Endothelial cell of umbilical vein (primary cell): Measurements from ENCODE around the gene ASTN1. TPM values are rescaled to one million over a fixed set of nuclear protein-coding genes. Genes with fewer than 3 reads are reported as not detected.
A peak's percentile ranks its signal among the peaks of the same experiment; 100 is the strongest.

ENCODE experiments used
- BruUV-seq: library from RNA; stranded (reverse); fragments of 400-500 nt; replicated peaks from 2 replicates; lab custom pipeline; 2021; lab: Mats Ljungman, UMichigan
- CTCF ChIA-PET: fragments of 300-600, 350-600 bp; sonication (Branson Sonifier 250); formaldehyde crosslinking; loops from one replicate; lab custom pipeline; 2021; ENCODE audit warnings: antibody characterized with exemption, inconsistent platforms; lab: Charles Lee
- POLR2A ChIA-PET: fragments of 300-600, 350-600 bp; sonication (Branson Sonifier 250); formaldehyde crosslinking; loops from one replicate; lab custom pipeline; 2021; ENCODE audit warnings: antibody characterized with exemption, inconsistent platforms; lab: Charles Lee
- DNase-seq: peaks from one replicate; pipeline ENCODE4 v3.0.0-alpha.2; 2011; ENCODE audit warnings: low read depth, low spot score
- FAIRE-seq: peaks from 2 replicates; lab custom pipeline; 2011; peaks lifted over from hg19 to GRCh38; lab: Jason Lieb, UNC
- H2AFZ ChIP-seq: 2 replicates; pipeline ENCODE4 v1.6.0; 2012; ENCODE audit warnings: low read depth, low read length, control low read depth, inconsistent platforms
- H3K27ac ChIP-seq: 2 replicates; pipeline ENCODE4 v1.5.1; 2011; ENCODE audit warnings: low read depth, mild to moderate bottlenecking, control low read depth, low read length, moderate library complexity; ENCODE audit not compliant: insufficient read depth
- H3K27me3 ChIP-seq, 2 experiments: 2 replicates each; pipeline versions ENCODE4 v1.6.0 to v1.6.1; 2011; ENCODE audit warnings: low read length in 2 of 2, mixed read lengths in 1 of 2; ENCODE audit not compliant: control insufficient read depth in 2 of 2, insufficient read depth in 2 of 2
- H3K36me3 ChIP-seq, 2 experiments: 2 replicates in 1 of 2; 3 replicates in 1 of 2; pipeline ENCODE4 v1.5.1; 2011; ENCODE audit warnings: low read length in 2 of 2, mild to moderate bottlenecking in 1 of 2, moderate library complexity in 1 of 2; ENCODE audit not compliant: control insufficient read depth in 2 of 2, insufficient read depth in 2 of 2; ENCODE audit errors: extremely low read depth in 1 of 2
- H3K4me1 ChIP-seq: 3 replicates; pipeline ENCODE4 v1.5.1; 2011; ENCODE audit warnings: mild to moderate bottlenecking, low read length; ENCODE audit not compliant: control insufficient read depth, insufficient read depth; ENCODE audit errors: extremely low read depth
- H3K4me2 ChIP-seq: 2 replicates; pipeline ENCODE4 v1.6.1; 2011; ENCODE audit warnings: low read length, control low read depth, mixed read lengths; ENCODE audit not compliant: insufficient read depth
- H3K4me3 ChIP-seq, 3 experiments: fragments of 200-600 bp in 1 of 3; sonication (generic), shearing (Covaris generic) in 1 of 3; replicated peaks in 1 of 3; 2 replicates each; pipeline ENCODE4 v1.5.1; 2011 to 2016; ENCODE audit warnings: control low read depth in 3 of 3, low read length in 3 of 3, mild to moderate bottlenecking in 2 of 3, inconsistent platforms in 1 of 3, low read depth in 1 of 3, moderate library complexity in 1 of 3; ENCODE audit not compliant: insufficient read depth in 1 of 3
- H3K79me2 ChIP-seq: 2 replicates; pipeline ENCODE4 v1.6.0; 2012; ENCODE audit warnings: low read length, inconsistent platforms; ENCODE audit not compliant: control insufficient read depth, insufficient read depth
- H3K9ac ChIP-seq: replicated peaks from 2 replicates; pipeline ENCODE3; 2011; ENCODE audit warnings: low read length, control low read depth; ENCODE audit not compliant: insufficient read depth; ENCODE audit errors: extremely low read depth
- H3K9me1 ChIP-seq: replicated peaks from 3 replicates; pipeline ENCODE4 v1.6.0; 2011; ENCODE audit warnings: mild to moderate bottlenecking, low read length; ENCODE audit not compliant: control insufficient read depth, insufficient read depth; ENCODE audit errors: extremely low read depth
- H3K9me3 ChIP-seq: replicated peaks from 2 replicates; pipeline ENCODE4 v1.5.1; 2012; ENCODE audit warnings: low read length, inconsistent platforms; ENCODE audit not compliant: control insufficient read depth, insufficient read depth
- H4K20me1 ChIP-seq: replicated peaks from 2 replicates; pipeline ENCODE3; 2011; ENCODE audit warnings: mild to moderate bottlenecking, low read length; ENCODE audit not compliant: control insufficient read depth, insufficient read depth; ENCODE audit errors: extremely low read depth
- EZH2 ChIP-seq: IDR thresholded peaks from 2 replicates; pipeline ENCODE4 v1.6.1; 2012; ENCODE audit warnings: borderline replicate concordance, low read depth, mild to moderate bottlenecking, moderate library complexity, low read length, inconsistent platforms; ENCODE audit not compliant: severe bottlenecking
- GATA2 ChIP-seq: IDR thresholded peaks from 2 replicates; pipeline ENCODE4 v1.7.0; 2011; ENCODE audit warnings: low read depth, mild to moderate bottlenecking, moderate library complexity, mixed read lengths, low read length; ENCODE audit not compliant: insufficient read length, insufficient read depth
- POLR2A ChIP-seq: IDR thresholded peaks from 2 replicates; pipeline ENCODE4 v1.6.1; 2012; ENCODE audit warnings: low read depth, mild to moderate bottlenecking, control low read depth, low read length
- dilution Hi-C: fragments of 300-500 bp; cut with MboI; formaldehyde crosslinking; loops from one replicate; pipeline ENCODE4 v1.15.0; 2019; ENCODE audit warnings: low sequenced_read_pairs; ENCODE audit not compliant: extremely low pct_ligation_motif_present
- intact Hi-C: fragments of 100-400 bp; cut with micrococcal nuclease; formaldehyde crosslinking; loops from one replicate; pipeline ENCODE4 v1.10.0; 2022
- polyA plus RNA-seq, 4 experiments: library from polyadenylated mRNA; depleted of rRNA in 3 of 4; stranded (reverse) in 3 of 4; unstranded in 1 of 4; fragments of >200 nt; gene quantifications; 2 replicates each; pipeline versions ENCODE4 v1.2.1 to v1.2.3, GENCODE V29; 2011 to 2012; ENCODE audit warnings: missing spikeins in 1 of 4
- total RNA-seq: library from RNA; stranded (reverse); gene quantifications from 2 replicates; pipeline ENCODE4 v1.2.3, GENCODE V29; 2021
- TF ChIP-seq, protein P1 (sequence below), 2 donors: IDR thresholded peaks; 1 replicate in 1 of 2; 2 replicates in 1 of 2; pipeline ENCODE4 v1.5.1; 2011; ENCODE audit warnings: low read length in 2 of 2, mild to moderate bottlenecking in 2 of 2, moderate library complexity in 2 of 2, control low read depth in 1 of 2, inconsistent platforms in 1 of 2, low read depth in 1 of 2; ENCODE audit not compliant: insufficient read depth in 1 of 2; ENCODE audit errors: extremely low read depth in 1 of 2
- TF ChIP-seq, protein P2 (sequence below): IDR thresholded peaks from 2 replicates; pipeline ENCODE4 v1.6.1; 2011; ENCODE audit not compliant: insufficient read depth, insufficient read length

ASTN1 gene
- total and polyA plus RNA-seq, 2 donors (not counting 3 experiments of a cell fraction or from before 2014, with no cell fraction given): 0.04 TPM; not detected in 1

DNA sequence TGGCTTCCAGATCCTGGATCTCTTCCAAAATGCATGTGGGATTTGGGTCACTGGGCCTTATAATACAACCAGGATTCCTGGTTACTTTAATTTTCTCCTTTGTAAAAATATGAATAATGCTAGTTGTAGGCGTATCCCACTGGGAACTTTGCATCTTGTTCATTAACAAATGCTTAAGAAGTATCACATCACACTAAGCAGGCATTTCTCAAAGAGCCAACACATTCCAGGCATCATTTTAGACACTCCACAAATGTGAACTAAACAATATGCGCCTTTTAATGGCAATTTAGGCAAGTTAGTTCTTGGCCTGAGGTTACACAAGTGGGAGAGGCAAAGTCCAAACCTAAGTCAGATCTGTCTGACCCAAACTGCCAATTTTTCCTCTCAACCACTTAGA, 22.1 kb upstream of the ASTN1 start:
- no peak overlapping the region for H3K27ac ChIP-seq
- H4K20me1 ChIP-seq: no peaks in the 10 kb centered on the region
- no peaks in the 10 kb centered on the region for H3K36me3 ChIP-seq
- H3K9me3 ChIP-seq: no peaks in the 10 kb centered on the region
- no peak overlapping the region for H3K4me2 ChIP-seq
- TF ChIP-seq POLR2A (no peak), EZH2 (no peak), GATA2 (no peak)
- TF ChIP-seq, protein P1, sequence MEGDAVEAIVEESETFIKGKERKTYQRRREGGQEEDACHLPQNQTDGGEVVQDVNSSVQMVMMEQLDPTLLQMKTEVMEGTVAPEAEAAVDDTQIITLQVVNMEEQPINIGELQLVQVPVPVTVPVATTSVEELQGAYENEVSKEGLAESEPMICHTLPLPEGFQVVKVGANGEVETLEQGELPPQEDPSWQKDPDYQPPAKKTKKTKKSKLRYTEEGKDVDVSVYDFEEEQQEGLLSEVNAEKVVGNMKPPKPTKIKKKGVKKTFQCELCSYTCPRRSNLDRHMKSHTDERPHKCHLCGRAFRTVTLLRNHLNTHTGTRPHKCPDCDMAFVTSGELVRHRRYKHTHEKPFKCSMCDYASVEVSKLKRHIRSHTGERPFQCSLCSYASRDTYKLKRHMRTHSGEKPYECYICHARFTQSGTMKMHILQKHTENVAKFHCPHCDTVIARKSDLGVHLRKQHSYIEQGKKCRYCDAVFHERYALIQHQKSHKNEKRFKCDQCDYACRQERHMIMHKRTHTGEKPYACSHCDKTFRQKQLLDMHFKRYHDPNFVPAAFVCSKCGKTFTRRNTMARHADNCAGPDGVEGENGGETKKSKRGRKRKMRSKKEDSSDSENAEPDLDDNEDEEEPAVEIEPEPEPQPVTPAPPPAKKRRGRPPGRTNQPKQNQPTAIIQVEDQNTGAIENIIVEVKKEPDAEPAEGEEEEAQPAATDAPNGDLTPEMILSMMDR (IDR thresholded peaks at IDR 0.05; ENCODE audit: extremely low read depth in 1 of 2, insufficient read depth in 1 of 2, low read depth in 1 of 2, low read length in 2 of 2): no peak
- dilution Hi-C loops (no loop called here), intact Hi-C loops (loop anchor here (10.0 kb wide), 1 partner anchor 598 kb away; no protein-coding TSS in a partner anchor)
- ChIA-PET CTCF (no interaction called here), POLR2A (no interaction called here)
- no peak overlapping the region for H2AFZ ChIP-seq
- H3K9me1 ChIP-seq: no peaks in the 10 kb centered on the region
- FAIRE-seq (no peak), DNase-seq (no peak)
- no peak overlapping the region for H3K9ac ChIP-seq
- BruUV-seq: no TSS peak
- H3K4me1 ChIP-seq: no peaks in the 10 kb centered on the region
- H3K27me3 ChIP-seq: peaks cover 3% of the 10 kb centered on the region in 2 experiments
- no peak overlapping the region for H3K4me3 ChIP-seq
- no peaks in the 10 kb centered on the region for H3K79me2 ChIP-seq

GRCh38 chr1:177185209-177185608, 20.7 kb upstream of the ASTN1 start:
- TF ChIP-seq, protein P2, sequence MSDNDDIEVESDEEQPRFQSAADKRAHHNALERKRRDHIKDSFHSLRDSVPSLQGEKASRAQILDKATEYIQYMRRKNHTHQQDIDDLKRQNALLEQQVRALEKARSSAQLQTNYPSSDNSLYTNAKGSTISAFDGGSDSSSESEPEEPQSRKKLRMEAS: no peak
- TF ChIP-seq, protein P1 (IDR thresholded peaks at IDR 0.05; ENCODE audit: extremely low read depth in 1 of 2, insufficient read depth in 1 of 2, low read depth in 1 of 2, low read length in 2 of 2): peak; percentile 12 to 29
- Histone ChIP-seq H3K9ac (no peak overlapping the region), H3K9me3 (no peaks in the 10 kb centered on the region), H3K4me3 (no peak overlapping the region), H3K27me3 (peaks cover 3 to 8% of the 10 kb centered on the region in 2 experiments), H3K27ac (no peak overlapping the region), H3K79me2 (no peaks in the 10 kb centered on the region), H3K9me1 (no peaks in the 10 kb centered on the region), H3K36me3 (no peaks in the 10 kb centered on the region), H3K4me2 (no peak overlapping the region), H2AFZ (no peak overlapping the region), H3K4me1 (peaks cover 3% of the 10 kb centered on the region), H4K20me1 (no peaks in the 10 kb centered on the region)
- ChIA-PET POLR2A (no interaction called here), CTCF (no interaction called here)
- dilution Hi-C loops (no loop called here), intact Hi-C loops (loop anchor here (10.0 kb wide), 1 partner anchor 600 kb away; no protein-coding TSS in a partner anchor)
- no peak for FAIRE-seq
- BruUV-seq: no TSS peak
- no peak for DNase-seq
